Activated naive CD4-positive, alpha-beta T cell treated with anti-CD3 and anti-CD28 coated beads for 36 hours (primary cell): ENCODE data around the gene MYO10. TPM values are rescaled to one million over a fixed set of nuclear protein-coding genes. Genes with fewer than 3 reads are reported as not detected.

Experiments
- CTCF ChIA-PET: fragments of 350-600 bp; sonication (Branson Sonifier 250); formaldehyde crosslinking; loops from one replicate; lab custom pipeline; 2021; ENCODE audit warnings: antibody characterized with exemption; lab: Charles Lee
- DNase-seq: peaks from one replicate; pipeline ENCODE4 v3.0.0-alpha.2; 2020
- H3K27ac Mint-ChIP-seq: one replicate; pipeline ENCODE4 v1.8.0; 2021; ENCODE audit warnings: mild to moderate bottlenecking, mixed read lengths
- H3K27me3 Mint-ChIP-seq: one replicate; pipeline ENCODE4 v1.8.0; 2021; ENCODE audit warnings: low read depth, mixed read lengths
- H3K36me3 Mint-ChIP-seq: one replicate; pipeline ENCODE4 v1.8.0; 2021; ENCODE audit warnings: low read depth, mixed read lengths
- H3K4me1 Mint-ChIP-seq: one replicate; pipeline ENCODE4 v1.8.0; 2021; ENCODE audit warnings: low read depth, mixed read lengths
- H3K4me3 Mint-ChIP-seq: one replicate; pipeline ENCODE4 v1.8.0; 2021; ENCODE audit warnings: mild to moderate bottlenecking, moderate library complexity, mixed read lengths
- H3K9me3 Mint-ChIP-seq: one replicate; pipeline ENCODE4 v1.8.0; 2021; ENCODE audit warnings: mixed read lengths
- intact Hi-C: fragments of 100-400 bp; cut with micrococcal nuclease; formaldehyde crosslinking; loops from one replicate; pipeline ENCODE4 v1.15.1; 2023
- total RNA-seq, 2 experiments: library from RNA; stranded (reverse); gene quantifications; one replicate each; pipeline ENCODE4 v1.2.3, GENCODE V29; 2021

MYO10 gene
- total RNA-seq, 2 experiments from 2014 or later: 0.05 to 0.27 TPM

GRCh38 chr5:16644301-16644889 lies 291.7 kb downstream of the MYO10 start:
- peak; percentile 23 for DNase-seq
- CTCF ChIA-PET: no interaction called here
- peaks cover 6% of the 10 kb centered on the region for H3K36me3 Mint-ChIP-seq
- H3K27me3 Mint-ChIP-seq: no peaks in the 10 kb centered on the region
- intact Hi-C loops: no loop called here
- peaks cover 8% of the 10 kb centered on the region for H3K4me1 Mint-ChIP-seq
- H3K9me3 Mint-ChIP-seq: peaks cover 21% of the 10 kb centered on the region
- H3K4me3 Mint-ChIP-seq: no peak overlapping the region
- H3K27ac Mint-ChIP-seq: peak overlapping the region; percentile 51

- no peak for DNase-seq
- no peak overlapping the region for H3K27ac Mint-ChIP-seq
- CTCF ChIA-PET: no interaction called here
- intact Hi-C loops: no loop called here
- H3K27me3 Mint-ChIP-seq: no peaks in the 10 kb centered on the region
- H3K36me3 Mint-ChIP-seq: peaks cover 6% of the 10 kb centered on the region
- peaks cover 17% of the 10 kb centered on the region for H3K9me3 Mint-ChIP-seq
- no peak overlapping the region for H3K4me3 Mint-ChIP-seq
- H3K4me1 Mint-ChIP-seq: peaks cover 8% of the 10 kb centered on the region
Observed at GRCh38 chr5:16642867-16643266, 293.2 kb downstream of the MYO10 start.

DNA sequence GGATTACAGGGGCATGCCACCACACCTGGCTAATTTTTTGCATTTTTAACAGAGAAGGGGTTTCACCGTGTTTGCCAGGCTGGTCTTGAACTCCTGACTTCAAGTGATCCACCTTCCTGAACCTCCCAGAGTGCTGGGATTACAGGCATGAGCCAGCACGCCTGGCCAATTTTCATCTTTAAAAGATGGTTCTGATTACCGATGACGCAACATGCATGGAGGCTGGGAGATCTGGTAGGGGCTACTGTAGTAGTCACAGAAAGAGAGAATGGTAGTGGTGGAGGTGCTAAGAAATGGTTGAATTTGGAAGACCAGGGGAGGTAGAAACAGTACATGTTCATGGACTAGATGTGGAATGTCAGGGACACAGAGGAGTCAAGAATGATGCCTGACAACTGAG lies 296.9 kb downstream of the MYO10 start:
- no peak for DNase-seq
- Mint-ChIP-seq H3K27me3 (no peaks in the 10 kb centered on the region), H3K4me3 (no peak overlapping the region), H3K36me3 (no peaks in the 10 kb centered on the region), H3K9me3 (no peaks in the 10 kb centered on the region), H3K27ac (no peak overlapping the region), H3K4me1 (peaks cover 2% of the 10 kb centered on the region)
- CTCF ChIA-PET: no interaction called here
- intact Hi-C loops: no loop called here

DNA sequence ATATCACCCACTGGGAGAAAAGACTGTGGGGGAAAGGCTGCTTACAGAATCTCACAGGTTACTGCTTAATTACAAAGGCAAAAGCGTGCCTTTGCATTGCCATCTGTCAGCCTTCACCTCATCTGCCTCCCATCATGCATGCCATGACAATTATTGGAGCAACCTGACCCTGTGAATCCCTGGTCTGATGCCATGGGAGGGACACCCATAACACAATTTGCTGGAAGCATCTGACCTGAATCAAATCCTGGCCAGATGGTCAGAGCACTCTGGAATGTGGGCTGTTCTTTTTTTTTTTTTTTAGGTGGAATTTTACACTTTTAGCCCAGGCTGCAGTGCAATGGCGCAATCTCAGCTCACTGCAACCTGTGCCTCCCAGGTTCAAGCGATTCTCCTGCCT lies 307.7 kb downstream of the MYO10 start:
- Mint-ChIP-seq H3K27ac (no peak overlapping the region), H3K27me3 (no peaks in the 10 kb centered on the region), H3K4me1 (peaks cover 46% of the 10 kb centered on the region), H3K36me3 (no peaks in the 10 kb centered on the region), H3K4me3 (no peak overlapping the region), H3K9me3 (no peaks in the 10 kb centered on the region)
- no peak for DNase-seq
- intact Hi-C loops: loop anchor here (5.0 to 10.0 kb wide), 3 partner anchors 99 to 1964 kb away; partner anchors contain the start of gene OTULIN
- CTCF ChIA-PET: no interaction called here

DNA sequence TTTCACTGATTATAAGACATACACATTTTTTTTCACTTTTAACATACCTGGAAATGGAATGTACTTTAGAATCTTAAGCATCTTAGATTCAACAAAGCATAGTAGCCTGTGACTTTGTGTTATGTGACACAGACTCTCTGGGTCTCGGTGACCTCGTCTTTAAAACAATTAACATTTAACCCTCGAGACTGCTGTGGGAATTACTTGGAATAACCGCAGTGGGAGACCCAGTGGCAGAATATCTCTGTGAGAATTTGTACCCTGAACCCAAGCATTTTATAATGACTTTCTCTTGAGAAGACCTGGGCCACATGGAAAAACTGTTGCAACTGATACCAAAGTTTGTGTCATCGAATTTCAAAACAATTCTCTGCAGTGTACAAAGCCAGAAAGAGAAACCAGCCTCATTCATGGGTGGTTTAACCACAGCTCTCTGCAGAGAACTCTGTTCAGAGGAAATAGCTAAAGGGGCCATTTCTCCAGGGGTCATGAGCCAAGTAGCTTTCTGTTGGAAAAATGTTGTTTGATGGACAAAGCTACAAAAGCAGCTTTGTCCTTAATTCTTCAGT lies 309.3 kb downstream of the MYO10 start:
- DNase-seq: peak; percentile 66
- Mint-ChIP-seq H3K9me3 (no peaks in the 10 kb centered on the region), H3K36me3 (no peaks in the 10 kb centered on the region), H3K27me3 (no peaks in the 10 kb centered on the region), H3K4me1 (peaks cover 46% of the 10 kb centered on the region), H3K4me3 (no peak overlapping the region), H3K27ac (peak overlapping the region; percentile 77)
- intact Hi-C loops: loop anchor here (1.0 to 10.0 kb wide), 8 partner anchors 9 to 1962 kb away; partner anchors contain the start of gene OTULIN
- CTCF ChIA-PET: interaction anchor here (0.8 to 1.3 kb wide), 6 partner anchors 9 to 170 kb away, joined by 3 to 6 read pairs (median 4); partner anchors contain the start of gene RETREG1

- Mint-ChIP-seq H3K4me1 (peaks cover 43% of the 10 kb centered on the region), H3K9me3 (no peaks in the 10 kb centered on the region), H3K27ac (no peak overlapping the region), H3K36me3 (no peaks in the 10 kb centered on the region), H3K4me3 (no peak overlapping the region), H3K27me3 (no peaks in the 10 kb centered on the region)
- intact Hi-C loops: loop anchor here (5.0 to 10.0 kb wide), 3 partner anchors 102 to 1960 kb away; partner anchors contain the start of gene OTULIN
- CTCF ChIA-PET: interaction anchor here (0.8 kb wide), 1 partner anchor 465 kb away, joined by 3 read pairs; no protein-coding TSS in a partner anchor
- no peak for DNase-seq
Observed at GRCh38 chr5:16625096-16625495, 311.0 kb downstream of the MYO10 start.

DNA sequence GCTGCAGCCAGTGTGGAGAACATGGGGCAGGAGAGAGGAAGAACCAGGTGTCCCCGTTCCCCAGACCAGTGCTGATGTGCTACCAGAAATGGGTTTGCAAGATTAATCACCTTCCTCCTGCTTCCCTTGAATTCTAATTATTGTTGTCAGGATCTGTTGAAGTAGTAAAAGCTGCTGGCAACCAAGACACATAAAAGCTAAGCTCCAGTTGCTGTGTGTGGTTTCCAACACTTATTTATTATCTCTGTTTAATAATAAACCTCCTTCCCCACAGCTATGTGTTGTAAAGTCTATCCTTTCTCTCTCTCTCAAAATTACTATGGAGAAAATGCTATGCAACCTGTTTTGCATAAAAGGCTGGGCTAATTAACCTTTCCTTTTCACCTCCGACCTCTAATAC lies 317.0 kb downstream of the MYO10 start:
- no peak overlapping the region for H3K4me3 Mint-ChIP-seq
- no peak for DNase-seq
- H3K27ac Mint-ChIP-seq: no peak overlapping the region
- H3K4me1 Mint-ChIP-seq: peaks cover 18% of the 10 kb centered on the region
- intact Hi-C loops: loop anchor here (5.0 kb wide), 2 partner anchors 38 to 318 kb away; partner anchors contain the start of gene MYO10
- CTCF ChIA-PET: interaction anchor here (0.9 kb wide), 1 partner anchor 34 kb away, joined by 3 read pairs; no protein-coding TSS in a partner anchor
- H3K36me3 Mint-ChIP-seq: peaks cover 11% of the 10 kb centered on the region
- no peaks in the 10 kb centered on the region for H3K27me3 Mint-ChIP-seq
- no peaks in the 10 kb centered on the region for H3K9me3 Mint-ChIP-seq

- Mint-ChIP-seq H3K27me3 (no peaks in the 10 kb centered on the region), H3K9me3 (no peaks in the 10 kb centered on the region), H3K4me3 (no peak overlapping the region), H3K36me3 (peaks cover 11% of the 10 kb centered on the region), H3K4me1 (peaks cover 24% of the 10 kb centered on the region), H3K27ac (no peak overlapping the region)
- intact Hi-C loops: loop anchor here (5.0 kb wide), 2 partner anchors 39 to 319 kb away; partner anchors contain the start of gene MYO10
- peak; percentile 28 for DNase-seq
- CTCF ChIA-PET: interaction anchor here (1.2 to 1.9 kb wide), 4 partner anchors 8 to 48 kb away, joined by 5 to 6 read pairs (median 6); no protein-coding TSS in a partner anchor
Observed at GRCh38 chr5:16618138-16618897, 317.8 kb downstream of the MYO10 start.

DNA sequence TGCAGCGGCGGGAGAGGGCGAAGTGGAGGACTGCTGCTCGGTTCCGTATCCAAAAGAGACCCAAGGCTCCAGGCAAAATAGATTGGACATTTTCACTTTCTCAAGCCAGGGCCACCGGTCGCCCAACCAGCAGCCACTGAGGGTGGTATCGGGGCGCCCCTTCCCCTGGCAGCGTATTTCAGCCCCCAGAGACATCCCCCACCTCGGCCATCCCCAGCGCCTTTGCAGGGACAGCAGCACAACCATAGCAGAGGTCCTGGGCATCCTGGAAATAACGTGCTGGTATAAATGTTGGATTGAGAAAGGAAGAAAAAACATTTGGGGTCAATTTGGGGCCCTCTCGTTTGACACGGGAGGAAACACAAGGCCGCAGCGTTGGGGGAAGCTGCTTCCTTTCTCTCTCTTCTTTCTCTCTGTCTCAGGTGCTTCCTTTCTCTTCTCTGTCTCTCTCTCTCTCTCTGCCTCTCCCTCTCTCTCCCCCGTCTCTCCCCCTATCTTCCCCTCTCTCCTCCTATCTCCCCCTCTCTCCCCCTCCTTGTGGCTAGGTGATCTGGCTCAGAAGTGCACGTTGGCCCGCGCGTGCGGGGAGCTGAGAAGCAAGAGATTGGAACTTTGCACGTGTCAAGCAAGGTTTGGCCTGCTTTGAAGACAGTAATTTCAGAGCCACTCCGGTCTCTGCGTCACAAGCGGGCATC lies 318.7 kb downstream of the MYO10 start:
- H3K27ac Mint-ChIP-seq: no peak overlapping the region
- no peak overlapping the region for H3K4me3 Mint-ChIP-seq
- intact Hi-C loops: loop anchor here (1.0 to 5.0 kb wide), 7 partner anchors 9 to 1747 kb away; partner anchors contain the start of genes ANKH, MYO10 and ZNF622
- no peaks in the 10 kb centered on the region for H3K27me3 Mint-ChIP-seq
- H3K9me3 Mint-ChIP-seq: no peaks in the 10 kb centered on the region
- DNase-seq: peak; percentile 73
- H3K4me1 Mint-ChIP-seq: peaks cover 30% of the 10 kb centered on the region
- H3K36me3 Mint-ChIP-seq: peaks cover 11% of the 10 kb centered on the region
- CTCF ChIA-PET: interaction anchor here (1.2 to 1.9 kb wide), 4 partner anchors 9 to 49 kb away, joined by 5 to 6 read pairs (median 6); no protein-coding TSS in a partner anchor

DNA sequence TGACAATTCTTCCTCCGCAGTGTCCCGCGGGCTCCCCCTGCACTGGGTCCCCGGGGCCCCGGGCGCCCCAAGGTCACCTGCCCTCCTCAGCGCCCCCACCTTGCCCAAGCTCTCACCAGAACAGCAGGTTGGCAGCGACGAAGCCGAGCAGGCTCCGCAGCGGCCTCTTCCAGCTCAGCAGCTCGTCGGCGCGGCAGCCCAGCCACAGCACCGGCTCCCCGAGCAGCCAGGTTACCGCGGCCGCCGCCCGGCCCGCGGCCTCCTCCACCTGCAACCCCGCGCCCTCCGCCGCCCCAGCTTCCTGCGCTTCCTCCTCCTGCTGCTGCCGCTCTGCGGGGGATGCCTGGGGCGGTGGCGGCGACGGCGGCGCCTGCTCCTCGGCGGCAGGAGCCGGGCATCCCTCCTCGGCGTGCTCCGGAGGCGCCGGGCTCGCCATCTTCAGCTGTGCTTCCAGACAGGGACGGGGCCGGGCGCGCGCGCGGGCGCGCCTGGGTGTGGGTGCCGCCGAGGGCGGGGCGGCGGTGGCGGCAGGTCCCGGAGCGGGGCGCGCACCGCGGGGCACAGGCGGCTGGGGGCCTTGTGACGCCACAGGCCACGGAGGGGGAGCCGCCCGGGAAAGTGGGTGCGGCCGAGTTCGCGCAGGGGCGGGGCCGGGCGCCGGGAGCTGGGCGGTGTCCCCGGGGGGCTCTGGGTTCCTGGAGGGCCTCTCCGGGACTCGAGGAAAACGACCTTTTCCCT lies 319.4 kb downstream of the MYO10 start, which contains the start of gene RETREG1:
Gene RETREG1 (minus strand): TSS at position 462 of the 738 bp plus-strand sequence. CDS start 26 bp downstream, at position 436.
- intact Hi-C loops: loop anchor here (1.0 to 5.0 kb wide), 7 partner anchors 10 to 1746 kb away; partner anchors contain the start of genes ANKH, MYO10 and ZNF622
- CTCF ChIA-PET: interaction anchor here (0.7 to 1.9 kb wide), 5 partner anchors 8 to 240 kb away, joined by 3 to 6 read pairs (median 5); no protein-coding TSS in a partner anchor
- H3K9me3 Mint-ChIP-seq: no peaks in the 10 kb centered on the region
- peak within 1 kb of the TSS; percentile 97 for H3K4me3 Mint-ChIP-seq
- peak within 1 kb of the TSS; percentile 81 for H3K27ac Mint-ChIP-seq
- peaks cover 34% of the 10 kb centered on the region for H3K4me1 Mint-ChIP-seq
- H3K36me3 Mint-ChIP-seq: peaks cover 11% of the 10 kb centered on the region
- no peaks in the 10 kb centered on the region for H3K27me3 Mint-ChIP-seq
- peak; percentile 78 for DNase-seq
